KOPT-K1 (cell line): Measurements from ENCODE around the gene GEMIN5.

Experiments used
- H3K27ac ChIP-seq: fragments of 200-600 bp; sonication (generic); 2 replicates; pipeline ENCODE4 v1.5.1; 2016; ENCODE audit warnings: antibody characterized with exemption, mild to moderate bottlenecking, low read depth, low read length; ENCODE audit not compliant: poor library complexity, severe bottlenecking
- H3K36me3 ChIP-seq: fragments of 200-600 bp; sonication (generic); 2 replicates; pipeline ENCODE4 v1.5.1; 2017; ENCODE audit warnings: antibody characterized with exemption, mild to moderate bottlenecking, low read length, moderate library complexity; ENCODE audit not compliant: insufficient read depth
- H3K9me3 ChIP-seq: fragments of 200-600 bp; sonication (generic); 2 replicates; pipeline ENCODE4 v1.5.1; 2017; ENCODE audit warnings: antibody characterized with exemption, low read length, mild to moderate bottlenecking; ENCODE audit not compliant: insufficient read depth, poor library complexity, severe bottlenecking

The GEMIN5 gene

GRCh38 chr5:154851351-154851750 lies 86.7 kb downstream of the GEMIN5 start:
- Histone ChIP-seq H3K36me3 (no peaks in the 10 kb centered on the region), H3K27ac (no peak overlapping the region), H3K9me3 (no peaks in the 10 kb centered on the region)

DNA sequence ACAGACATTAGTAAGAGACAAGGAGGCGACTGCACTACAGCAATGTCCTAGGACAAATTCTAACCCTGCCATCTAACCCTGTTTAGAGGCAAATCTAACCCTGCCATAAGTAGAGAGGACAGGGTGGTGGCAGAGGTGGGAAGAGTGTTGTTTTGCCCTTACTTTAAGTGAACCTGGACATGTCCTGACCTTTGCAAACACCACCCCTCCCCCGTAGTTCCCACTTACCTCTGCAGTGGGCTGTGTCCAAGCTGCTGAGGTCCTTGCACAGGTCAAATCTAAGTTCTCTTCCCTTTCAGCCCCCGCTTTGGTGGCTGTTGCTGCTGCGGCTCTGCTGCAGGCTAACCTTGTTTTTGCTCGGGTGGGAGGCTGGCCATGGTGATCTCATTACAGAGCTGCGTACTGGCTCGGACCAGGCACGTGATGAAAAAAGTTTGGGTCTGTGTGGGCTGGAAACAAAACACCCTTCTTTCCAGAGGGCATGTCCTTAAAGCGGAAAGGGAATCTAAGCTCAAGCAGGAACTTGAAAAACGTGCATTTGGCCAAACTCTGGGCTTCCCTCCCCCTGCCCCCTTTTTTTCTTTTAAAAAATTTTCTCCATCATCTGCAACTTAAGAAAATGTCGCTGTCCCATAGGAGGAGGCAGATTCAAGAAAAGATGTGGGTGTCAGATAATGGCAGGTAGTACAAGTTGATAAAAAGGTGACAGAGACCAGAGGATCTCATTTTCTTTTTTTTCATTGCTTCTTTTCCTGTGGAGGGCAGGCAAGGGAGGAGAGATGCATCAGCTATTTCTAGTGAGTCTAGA lies 87.6 kb downstream of the GEMIN5 start, which contains the start of gene FAXDC2:
Gene FAXDC2 (minus strand): TSS at position 349 of the 808 bp plus-strand sequence. CDS start 12,425 bp downstream, outside the sequence.
- Histone ChIP-seq H3K27ac (no peak within 1 kb of the TSS), H3K36me3 (no peaks in the 10 kb centered on the region), H3K9me3 (no peaks in the 10 kb centered on the region)

- no peaks in the 10 kb centered on the region for H3K9me3 ChIP-seq
- H3K36me3 ChIP-seq = no peaks in the 10 kb centered on the region
- H3K27ac ChIP-seq = no peak overlapping the region
Observed at GRCh38 chr5:154849791-154850201, 88.2 kb downstream of the GEMIN5 start.

- H3K36me3 ChIP-seq = no peaks in the 10 kb centered on the region
- no peak overlapping the region for H3K27ac ChIP-seq
- H3K9me3 ChIP-seq = no peaks in the 10 kb centered on the region
Observed at GRCh38 chr5:154849264-154849785, 88.7 kb downstream of the GEMIN5 start.

DNA sequence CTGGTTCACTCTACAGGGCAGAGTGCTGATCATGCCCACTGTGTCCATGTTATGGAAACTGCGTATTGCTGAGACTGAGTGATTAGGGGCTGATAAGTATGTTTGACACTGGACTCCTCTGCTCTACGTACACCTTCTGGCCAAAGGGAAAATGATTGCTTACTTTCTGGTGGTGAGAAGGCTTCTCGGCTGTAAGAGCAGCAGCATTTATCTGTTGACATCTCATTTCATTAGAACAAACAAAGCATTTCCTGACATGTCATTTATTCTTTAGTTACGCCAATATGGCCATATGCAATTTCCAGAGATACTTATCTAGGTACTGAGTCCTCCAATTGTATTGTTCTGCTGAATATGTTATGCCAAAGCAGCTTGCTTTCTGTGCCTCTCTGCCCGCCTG lies 93.2 kb downstream of the GEMIN5 start:
- H3K36me3 ChIP-seq = no peaks in the 10 kb centered on the region
- H3K27ac ChIP-seq = no peak overlapping the region
- H3K9me3 ChIP-seq = no peaks in the 10 kb centered on the region

DNA sequence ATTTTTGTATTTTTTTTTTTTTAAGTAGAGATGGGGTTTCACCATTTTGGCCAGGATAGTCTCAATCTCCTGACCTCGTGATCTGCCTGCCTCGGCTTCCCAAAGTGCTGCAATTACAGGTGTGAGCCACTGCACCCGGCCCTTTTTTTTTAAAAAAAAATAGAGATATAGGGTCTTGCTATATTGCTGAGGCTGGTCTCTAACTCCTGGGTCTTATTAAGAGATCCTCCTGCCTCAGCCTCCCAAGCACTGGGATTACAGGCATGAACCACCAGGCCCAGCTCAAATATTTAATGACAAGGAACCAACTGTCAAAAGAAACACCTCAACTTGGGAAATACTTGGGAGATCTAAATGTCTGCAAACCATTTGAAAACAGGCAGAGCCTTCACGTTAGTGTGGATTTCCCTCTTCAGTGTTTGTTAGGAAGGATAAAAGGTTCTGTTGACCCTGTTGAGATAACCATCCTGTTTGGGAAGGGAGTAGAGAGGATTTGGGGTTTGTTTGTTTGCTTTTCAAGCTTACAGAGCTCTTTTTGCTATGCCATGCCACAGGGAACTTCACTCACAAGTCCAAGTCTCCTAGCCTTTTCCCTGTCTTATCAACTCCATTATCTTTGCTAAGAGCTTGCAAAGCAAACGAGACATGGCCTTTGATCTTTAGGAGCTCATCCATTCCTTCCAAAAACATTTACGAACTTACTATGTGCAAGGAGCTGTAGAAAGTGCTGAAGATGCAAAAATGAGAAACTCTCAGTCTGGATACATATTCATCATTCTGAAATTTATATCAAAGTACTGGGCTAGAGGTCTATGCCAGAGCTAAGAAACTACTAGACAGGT lies 95.1 kb downstream of the GEMIN5 start:
- no peaks in the 10 kb centered on the region for H3K9me3 ChIP-seq
- no peak overlapping the region for H3K27ac ChIP-seq
- H3K36me3 ChIP-seq = no peaks in the 10 kb centered on the region

GRCh38 chr5:154841273-154841661 lies 96.7 kb downstream of the GEMIN5 start:
- H3K36me3 ChIP-seq = no peaks in the 10 kb centered on the region
- no peaks in the 10 kb centered on the region for H3K9me3 ChIP-seq
- no peak overlapping the region for H3K27ac ChIP-seq

- no peaks in the 10 kb centered on the region for H3K36me3 ChIP-seq
- H3K9me3 ChIP-seq = no peaks in the 10 kb centered on the region
- no peak overlapping the region for H3K27ac ChIP-seq
Observed at GRCh38 chr5:154840435-154841272, 97.4 kb downstream of the GEMIN5 start.
